GM12874 (cell line): ENCODE results near the gene EXOSC7.

Experiments used
- CTCF ChIP-seq: IDR thresholded peaks from 2 replicates; pipeline ENCODE4 v1.5.1; 2011; ENCODE audit warnings: low read depth, mild to moderate bottlenecking, control low read depth, low read length, moderate library complexity; ENCODE audit not compliant: insufficient read depth

EXOSC7 gene

GRCh38 chr3:44963571-44964325, 12.3 kb upstream of the EXOSC7 start:
- no peak for TF ChIP-seq CTCF

GRCh38 chr3:44965165-44965564, 10.9 kb upstream of the EXOSC7 start:
- no peak for TF ChIP-seq CTCF

GRCh38 chr3:44966795-44967278, 9.2 kb upstream of the EXOSC7 start:
- no peak for TF ChIP-seq CTCF

- TF ChIP-seq CTCF: no peak
Observed at GRCh38 chr3:44968447-44968858, 7.6 kb upstream of the EXOSC7 start.

GRCh38 chr3:44969154-44969827, 6.8 kb upstream of the EXOSC7 start:
- no peak for TF ChIP-seq CTCF

- TF ChIP-seq CTCF: no peak
Observed at GRCh38 chr3:44969828-44970179, 6.2 kb upstream of the EXOSC7 start.

- TF ChIP-seq CTCF: no peak
Observed at GRCh38 chr3:44970926-44971490, 5.0 kb upstream of the EXOSC7 start.
